ENCODE results near the gene PLIN1. TPM values are rescaled to one million over a fixed set of nuclear protein-coding genes. Genes with fewer than 3 reads are reported as not detected.

The PLIN1 gene
- total and polyA plus RNA-seq, 2 experiments from 2014 or later, result 0.21 to 0.90 TPM

- TF ChIP-seq ZNF114 (CRISPR knock-in tag; IDR thresholded peaks at IDR 0.05), result no peak
- TF ChIP-seq, protein P1, sequence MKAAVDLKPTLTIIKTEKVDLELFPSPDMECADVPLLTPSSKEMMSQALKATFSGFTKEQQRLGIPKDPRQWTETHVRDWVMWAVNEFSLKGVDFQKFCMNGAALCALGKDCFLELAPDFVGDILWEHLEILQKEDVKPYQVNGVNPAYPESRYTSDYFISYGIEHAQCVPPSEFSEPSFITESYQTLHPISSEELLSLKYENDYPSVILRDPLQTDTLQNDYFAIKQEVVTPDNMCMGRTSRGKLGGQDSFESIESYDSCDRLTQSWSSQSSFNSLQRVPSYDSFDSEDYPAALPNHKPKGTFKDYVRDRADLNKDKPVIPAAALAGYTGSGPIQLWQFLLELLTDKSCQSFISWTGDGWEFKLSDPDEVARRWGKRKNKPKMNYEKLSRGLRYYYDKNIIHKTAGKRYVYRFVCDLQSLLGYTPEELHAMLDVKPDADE (IDR thresholded peaks at IDR 0.05), result no peak
- TF ChIP-seq EZH2 (IDR thresholded peaks at IDR 0.05; ENCODE audit: low read depth, unreplicated experiment), result no peak
- no peak for TF ChIP-seq CREB1 (CRISPR knock-in tag; IDR thresholded peaks at IDR 0.05; ENCODE audit: low read depth)
These were observed 57.6 kb downstream of the PLIN1 start (continued) for GRCh38 chr15:89621547-89621946.

GRCh38 chr15:89616228-89616627, 62.9 kb downstream of the PLIN1 start:
- Histone ChIP-seq H3K4me2 (no peak overlapping the region), H2AFZ (no peak overlapping the region), H3K4me1 (ENCODE audit: insufficient read depth) (no peaks in the 10 kb centered on the region), H3K79me2 (replicated peaks; ENCODE audit: insufficient read depth) (peaks cover 11% of the 10 kb centered on the region), H3K4me3 (no peak overlapping the region), H3K27me3 (ENCODE audit: insufficient read depth) (no peaks in the 10 kb centered on the region), H3K36me3 (ENCODE audit: insufficient read depth) (peaks cover 87% of the 10 kb centered on the region), H3F3A (replicated peaks; ENCODE audit: low read depth) (no peaks in the 10 kb centered on the region), H3K9me2 (ENCODE audit: insufficient read depth) (no peaks in the 10 kb centered on the region), H4K20me1 (replicated peaks; ENCODE audit: insufficient read depth) (peaks cover 13% of the 10 kb centered on the region), H3K27ac (ENCODE audit: low read depth) (no peak overlapping the region)
- Mint-ChIP-seq H3K27ac (no peak overlapping the region), H3K4me1 (no peaks in the 10 kb centered on the region), H3K4me3 (no peak overlapping the region), H3K27me3 (ENCODE audit: insufficient read depth, low read depth, poor library complexity) (no peaks in the 10 kb centered on the region), H3K9me3 (no peaks in the 10 kb centered on the region), H3K36me3 (ENCODE audit: low read depth) (peaks cover 90% of the 10 kb centered on the region)
- no peak for TF ChIP-seq CTCF (conservative IDR thresholded peaks at IDR 0.05; ENCODE audit: low read depth in 2 of 2)
- TF ChIP-seq ZNF331 (CRISPR knock-in tag; IDR thresholded peaks at IDR 0.05; ENCODE audit: low read depth), result no peak
- no peak for TF ChIP-seq ZNF114 (CRISPR knock-in tag; IDR thresholded peaks at IDR 0.05)
- TF ChIP-seq NANOG (IDR thresholded peaks at IDR 0.05; ENCODE audit: borderline replicate concordance), result no peak
- TF ChIP-seq STAT1 (IDR thresholded peaks at IDR 0.05; ENCODE audit: unreplicated experiment), result no peak
- TF ChIP-seq, protein P2, sequence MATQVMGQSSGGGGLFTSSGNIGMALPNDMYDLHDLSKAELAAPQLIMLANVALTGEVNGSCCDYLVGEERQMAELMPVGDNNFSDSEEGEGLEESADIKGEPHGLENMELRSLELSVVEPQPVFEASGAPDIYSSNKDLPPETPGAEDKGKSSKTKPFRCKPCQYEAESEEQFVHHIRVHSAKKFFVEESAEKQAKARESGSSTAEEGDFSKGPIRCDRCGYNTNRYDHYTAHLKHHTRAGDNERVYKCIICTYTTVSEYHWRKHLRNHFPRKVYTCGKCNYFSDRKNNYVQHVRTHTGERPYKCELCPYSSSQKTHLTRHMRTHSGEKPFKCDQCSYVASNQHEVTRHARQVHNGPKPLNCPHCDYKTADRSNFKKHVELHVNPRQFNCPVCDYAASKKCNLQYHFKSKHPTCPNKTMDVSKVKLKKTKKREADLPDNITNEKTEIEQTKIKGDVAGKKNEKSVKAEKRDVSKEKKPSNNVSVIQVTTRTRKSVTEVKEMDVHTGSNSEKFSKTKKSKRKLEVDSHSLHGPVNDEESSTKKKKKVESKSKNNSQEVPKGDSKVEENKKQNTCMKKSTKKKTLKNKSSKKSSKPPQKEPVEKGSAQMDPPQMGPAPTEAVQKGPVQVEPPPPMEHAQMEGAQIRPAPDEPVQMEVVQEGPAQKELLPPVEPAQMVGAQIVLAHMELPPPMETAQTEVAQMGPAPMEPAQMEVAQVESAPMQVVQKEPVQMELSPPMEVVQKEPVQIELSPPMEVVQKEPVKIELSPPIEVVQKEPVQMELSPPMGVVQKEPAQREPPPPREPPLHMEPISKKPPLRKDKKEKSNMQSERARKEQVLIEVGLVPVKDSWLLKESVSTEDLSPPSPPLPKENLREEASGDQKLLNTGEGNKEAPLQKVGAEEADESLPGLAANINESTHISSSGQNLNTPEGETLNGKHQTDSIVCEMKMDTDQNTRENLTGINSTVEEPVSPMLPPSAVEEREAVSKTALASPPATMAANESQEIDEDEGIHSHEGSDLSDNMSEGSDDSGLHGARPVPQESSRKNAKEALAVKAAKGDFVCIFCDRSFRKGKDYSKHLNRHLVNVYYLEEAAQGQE (IDR thresholded peaks at IDR 0.05; ENCODE audit: unreplicated experiment), result no peak
- no peak for ATAC-seq
- no peak for DNase-seq (ENCODE audit: low spot score)

All from GM23338 (cell line).